Hepatocyte (in vitro differentiated cells): ENCODE data around the gene HYCC2. TPM values are rescaled to one million over a fixed set of nuclear protein-coding genes. Genes with fewer than 3 reads are reported as not detected.

Experiments
- DNase-seq: peaks from one replicate; pipeline ENCODE4 v3.0.0-alpha.2; 2016; ENCODE audit warnings: low spot score
- H2AFZ ChIP-seq: fragments of 200-600 bp; sonication (generic); 2 replicates; pipeline ENCODE4 v1.6.0; 2016; ENCODE audit warnings: antibody characterized with exemption, mild to moderate bottlenecking
- H3K27ac ChIP-seq: fragments of 200-600 bp; sonication (generic); 2 replicates; pipeline ENCODE4 v1.5.1; 2016; ENCODE audit warnings: mild to moderate bottlenecking
- H3K27me3 ChIP-seq: fragments of 200-600 bp; sonication (generic); 2 replicates; pipeline ENCODE4 v1.6.1; 2016
- H3K36me3 ChIP-seq: fragments of 200-600 bp; sonication (generic); replicated peaks from 2 replicates; pipeline ENCODE4 v1.5.1; 2016; ENCODE audit warnings: low read depth; ENCODE audit not compliant: insufficient read depth
- H3K4me1 ChIP-seq: fragments of 200-600 bp; sonication (generic); 2 replicates; pipeline ENCODE4 v1.5.1; 2016; ENCODE audit warnings: mild to moderate bottlenecking, moderate library complexity; ENCODE audit not compliant: insufficient read depth
- H3K4me2 ChIP-seq: fragments of 200-600 bp; sonication (generic); 2 replicates; pipeline ENCODE4 v1.6.0; 2016
- H3K4me3 ChIP-seq: fragments of 200-600 bp; sonication (generic); 2 replicates; pipeline ENCODE4 v1.5.1; 2016; ENCODE audit warnings: mild to moderate bottlenecking
- H3K79me2 ChIP-seq: fragments of 200-600 bp; sonication (generic); 2 replicates; pipeline ENCODE4 v1.6.0; 2017; ENCODE audit warnings: mild to moderate bottlenecking
- H3K9me2 ChIP-seq: fragments of 200-600 bp; sonication (generic); replicated peaks from 2 replicates; pipeline ENCODE4 v1.6.0; 2017; ENCODE audit warnings: mild to moderate bottlenecking; ENCODE audit not compliant: insufficient read depth
- H3K9me3 ChIP-seq: fragments of 200-600 bp; sonication (generic); 2 replicates; pipeline ENCODE4 v1.5.1; 2016; ENCODE audit warnings: low read depth, mild to moderate bottlenecking
- H4K20me1 ChIP-seq: fragments of 200-600 bp; sonication (generic); 2 replicates; pipeline ENCODE4 v1.6.0; 2016; ENCODE audit warnings: mild to moderate bottlenecking; ENCODE audit not compliant: insufficient read depth, poor library complexity, severe bottlenecking
- EZH2 ChIP-seq: fragments of 200-600 bp; sonication (generic); IDR thresholded peaks from 2 replicates; pipeline ENCODE4 v1.6.1; 2016; ENCODE audit warnings: antibody characterized with exemption, mild to moderate bottlenecking, borderline replicate concordance
- EZH2phosphoT487 ChIP-seq: fragments of 200-600 bp; sonication (generic); IDR thresholded peaks from one replicate; pipeline ENCODE4 v1.6.1; 2018; ENCODE audit warnings: antibody characterized with exemption, mild to moderate bottlenecking, low read depth, moderate library complexity; ENCODE audit not compliant: unreplicated experiment, severe bottlenecking
- WGBS: methylation state at CpG from one replicate; pipeline ENCODE4 v1.1.6; 2016; ENCODE audit warnings: low lambda C conversion rate; ENCODE audit errors: missing lambda C conversion rate; 5-methylcytosine and 5-hydroxymethylcytosine counted together
- polyA plus RNA-seq: library from polyadenylated mRNA; unstranded; fragments of >200 nt; fragmentation: Nextera tagmentation; extraction: Ambion mirVana; gene quantifications from 2 replicates; pipeline ENCODE4 v1.2.1, GENCODE V29; 2016
- total RNA-seq: library from RNA; depleted of rRNA; stranded (reverse); fragments of >200 nt; gene quantifications from 2 replicates; pipeline ENCODE4 v1.2.3, GENCODE V29; 2014
- TF ChIP-seq, protein P1 (sequence below): fragments of 200-600 bp; sonication (generic); IDR thresholded peaks from 2 replicates; pipeline ENCODE4 v1.5.1; 2016; ENCODE audit warnings: antibody characterized with exemption, mild to moderate bottlenecking; ENCODE audit not compliant: poor library complexity

The HYCC2 gene
- total and polyA plus RNA-seq, 2 experiments from 2014 or later: 6.7 to 9.7 TPM

DNA sequence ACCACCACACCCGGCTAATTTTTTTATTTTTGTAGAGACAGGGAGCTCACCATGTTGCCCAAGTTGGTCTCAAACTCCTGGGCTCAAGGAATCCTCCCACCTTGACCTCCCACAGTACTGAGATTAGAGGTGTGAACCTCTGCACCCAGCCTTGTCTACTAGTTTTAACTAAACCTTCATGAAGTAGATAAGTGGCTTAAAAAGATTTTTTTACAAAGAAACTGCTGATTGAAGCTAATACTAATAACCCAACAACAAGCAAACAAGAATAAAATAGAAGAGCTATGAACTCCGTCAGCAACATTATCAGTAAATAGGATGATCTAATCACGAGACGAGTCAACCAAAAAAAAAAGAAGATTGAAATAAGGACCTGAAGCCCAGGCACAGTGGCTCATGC, 19.1 kb upstream of the HYCC2 start:
- no peaks in the 10 kb centered on the region for H3K4me1 ChIP-seq
- no peaks in the 10 kb centered on the region for H3K9me3 ChIP-seq
- no peaks in the 10 kb centered on the region for H3K9me2 ChIP-seq
- no peak overlapping the region for H3K27ac ChIP-seq
- 94% methylated on average over 4 of the region's 4 CpGs for WGBS
- TF ChIP-seq EZH2 (no peak), EZH2phosphoT487 (no peak)
- TF ChIP-seq, protein P1, sequence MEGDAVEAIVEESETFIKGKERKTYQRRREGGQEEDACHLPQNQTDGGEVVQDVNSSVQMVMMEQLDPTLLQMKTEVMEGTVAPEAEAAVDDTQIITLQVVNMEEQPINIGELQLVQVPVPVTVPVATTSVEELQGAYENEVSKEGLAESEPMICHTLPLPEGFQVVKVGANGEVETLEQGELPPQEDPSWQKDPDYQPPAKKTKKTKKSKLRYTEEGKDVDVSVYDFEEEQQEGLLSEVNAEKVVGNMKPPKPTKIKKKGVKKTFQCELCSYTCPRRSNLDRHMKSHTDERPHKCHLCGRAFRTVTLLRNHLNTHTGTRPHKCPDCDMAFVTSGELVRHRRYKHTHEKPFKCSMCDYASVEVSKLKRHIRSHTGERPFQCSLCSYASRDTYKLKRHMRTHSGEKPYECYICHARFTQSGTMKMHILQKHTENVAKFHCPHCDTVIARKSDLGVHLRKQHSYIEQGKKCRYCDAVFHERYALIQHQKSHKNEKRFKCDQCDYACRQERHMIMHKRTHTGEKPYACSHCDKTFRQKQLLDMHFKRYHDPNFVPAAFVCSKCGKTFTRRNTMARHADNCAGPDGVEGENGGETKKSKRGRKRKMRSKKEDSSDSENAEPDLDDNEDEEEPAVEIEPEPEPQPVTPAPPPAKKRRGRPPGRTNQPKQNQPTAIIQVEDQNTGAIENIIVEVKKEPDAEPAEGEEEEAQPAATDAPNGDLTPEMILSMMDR: no peak
- no peaks in the 10 kb centered on the region for H4K20me1 ChIP-seq
- H3K4me2 ChIP-seq: no peak overlapping the region
- no peaks in the 10 kb centered on the region for H3K79me2 ChIP-seq
- no peak overlapping the region for H3K4me3 ChIP-seq
- no peak overlapping the region for H2AFZ ChIP-seq
- H3K36me3 ChIP-seq: no peaks in the 10 kb centered on the region
- no peaks in the 10 kb centered on the region for H3K27me3 ChIP-seq
- DNase-seq: no peak

DNA sequence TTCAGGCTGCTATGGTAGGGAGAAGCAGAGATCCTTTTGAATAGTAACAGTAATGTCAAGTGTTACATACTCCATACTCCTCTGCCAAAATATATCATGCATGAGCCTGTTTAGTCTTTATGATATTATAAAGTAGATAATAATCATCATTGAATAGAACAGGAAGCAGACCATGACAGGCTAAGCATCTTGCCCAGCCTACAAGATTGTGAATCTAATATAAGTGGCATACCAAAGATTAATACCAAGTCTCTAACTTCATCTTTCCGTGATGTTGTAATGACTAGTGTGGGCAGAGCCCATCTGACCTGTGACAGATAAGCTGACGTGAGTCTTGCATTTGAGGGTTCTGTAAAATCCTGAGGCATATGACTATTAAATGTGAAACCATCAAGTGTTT, 13.4 kb upstream of the HYCC2 start:
- Histone ChIP-seq H3K4me2 (no peak overlapping the region), H3K9me2 (no peaks in the 10 kb centered on the region), H3K4me1 (no peaks in the 10 kb centered on the region), H3K9me3 (no peaks in the 10 kb centered on the region), H3K36me3 (no peaks in the 10 kb centered on the region), H3K27ac (no peak overlapping the region), H2AFZ (no peak overlapping the region), H3K79me2 (peaks cover 6% of the 10 kb centered on the region), H4K20me1 (no peaks in the 10 kb centered on the region), H3K27me3 (no peaks in the 10 kb centered on the region), H3K4me3 (no peak overlapping the region)
- TF ChIP-seq EZH2phosphoT487 (no peak), EZH2 (no peak)
- TF ChIP-seq, protein P1: no peak
- 92% methylated on average over 2 of the region's 2 CpGs for WGBS
- DNase-seq: no peak

DNA sequence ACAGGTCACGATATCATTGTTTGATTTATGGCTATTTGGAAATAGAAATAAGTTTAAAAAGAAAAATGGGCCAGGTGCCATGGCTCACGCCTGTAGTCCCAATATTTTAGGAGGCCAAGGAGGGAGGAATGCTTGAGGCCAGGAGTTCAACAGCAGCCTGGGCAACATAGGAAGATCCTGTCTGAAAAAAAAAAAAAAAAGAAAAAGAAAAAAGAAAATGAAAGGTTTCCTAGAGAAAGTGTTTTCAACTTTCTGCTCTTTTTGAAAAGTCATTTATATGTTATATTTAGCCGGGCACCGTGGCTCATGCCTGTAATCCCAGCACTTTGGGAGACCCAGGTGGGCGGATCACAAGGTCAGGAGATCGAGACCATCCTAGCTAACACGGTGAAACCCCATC, 3.5 kb upstream of the HYCC2 start:
- WGBS: 98% methylated on average over 7 of the region's 7 CpGs
- H3K79me2 ChIP-seq: peaks cover 56% of the 10 kb centered on the region
- H2AFZ ChIP-seq: no peak overlapping the region
- H3K27ac ChIP-seq: no peak overlapping the region
- TF ChIP-seq, protein P1: no peak
- TF ChIP-seq EZH2: no peak
- no peaks in the 10 kb centered on the region for H3K9me2 ChIP-seq
- H3K36me3 ChIP-seq: no peaks in the 10 kb centered on the region
- no peak overlapping the region for H3K4me3 ChIP-seq
- no peaks in the 10 kb centered on the region for H4K20me1 ChIP-seq
- no peak overlapping the region for H3K4me2 ChIP-seq
- H3K27me3 ChIP-seq: no peaks in the 10 kb centered on the region
- H3K4me1 ChIP-seq: peaks cover 16% of the 10 kb centered on the region
- no peaks in the 10 kb centered on the region for H3K9me3 ChIP-seq
- DNase-seq: no peak

DNA sequence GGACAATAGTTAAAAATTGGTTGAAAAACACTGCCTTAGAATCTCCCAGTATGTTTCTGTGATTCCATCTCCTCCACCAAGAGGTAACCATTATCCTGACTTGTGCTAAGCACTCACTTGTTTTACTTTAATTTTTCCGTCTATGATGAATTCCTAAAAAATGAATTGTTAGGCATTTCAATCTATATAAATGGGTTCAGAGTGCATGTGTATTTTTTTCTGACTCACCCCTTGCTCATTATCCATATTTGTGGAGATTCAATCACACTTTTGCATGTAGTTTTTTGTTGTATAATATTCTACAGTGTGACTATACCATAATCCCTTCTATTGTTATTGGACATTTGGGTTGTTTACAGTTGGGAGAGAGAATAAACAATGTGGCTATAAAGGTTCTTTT, 1.6 kb upstream of the HYCC2 start:
- H3K27me3 ChIP-seq: no peaks in the 10 kb centered on the region
- TF ChIP-seq, protein P1: no peak
- no peak for TF ChIP-seq EZH2
- TF ChIP-seq EZH2phosphoT487: no peak
- peaks cover 4% of the 10 kb centered on the region for H4K20me1 ChIP-seq
- no peaks in the 10 kb centered on the region for H3K9me2 ChIP-seq
- H3K4me3 ChIP-seq: no peak overlapping the region
- H3K79me2 ChIP-seq: peaks cover 72% of the 10 kb centered on the region
- no peak overlapping the region for H2AFZ ChIP-seq
- H3K4me1 ChIP-seq: peaks cover 21% of the 10 kb centered on the region
- peak overlapping the region; percentile 78 for H3K4me2 ChIP-seq
- no peaks in the 10 kb centered on the region for H3K36me3 ChIP-seq
- no peaks in the 10 kb centered on the region for H3K9me3 ChIP-seq
- no peak overlapping the region for H3K27ac ChIP-seq
- no peak for DNase-seq
- WGBS: 91% methylated on average over 1 of the region's 1 CpG
